ENCODE data around the gene BCAP31.

BCAP31 gene

GRCh38 chrX:153673428-153674218 is 50.6 kb downstream of the BCAP31 start, which contains the start of gene PNCK:
Gene PNCK (minus strand): TSS chrX:153673813. CDS start chrX:153673076, 737 bp downstream.
- no peak for DNase-seq (ENCODE audit: low spot score)

GRCh38 chrX:153672531-153673427 is 51.4 kb downstream of the BCAP31 start:
- DNase-seq (ENCODE audit: low spot score) = no peak

GRCh38 chrX:153671589-153672530 is 52.3 kb downstream of the BCAP31 start:
- DNase-seq (ENCODE audit: low spot score) = no peak

- DNase-seq (ENCODE audit: low spot score) = no peak
These were observed 53.2 kb downstream of the BCAP31 start for GRCh38 chrX:153670748-153671588.

GRCh38 chrX:153669901-153670731 is 54.1 kb downstream of the BCAP31 start:
- no peak for DNase-seq (ENCODE audit: low spot score)

GRCh38 chrX:153669174-153669890 is 54.9 kb downstream of the BCAP31 start:
- DNase-seq (ENCODE audit: low spot score) = peak; percentile 36

- no peak for DNase-seq (ENCODE audit: low spot score)
These were observed 55.6 kb downstream of the BCAP31 start for GRCh38 chrX:153668423-153669173.

GRCh38 chrX:153667956-153668396 is 56.2 kb downstream of the BCAP31 start:
- peak; percentile 76 for DNase-seq (ENCODE audit: low spot score)

- DNase-seq (ENCODE audit: low spot score) = no peak
These were observed 56.8 kb downstream of the BCAP31 start for GRCh38 chrX:153667281-153667955.

- DNase-seq (ENCODE audit: low spot score) = no peak
These were observed 58.4 kb downstream of the BCAP31 start for GRCh38 chrX:153665726-153666306.

GRCh38 chrX:153662266-153662665 is 61.9 kb downstream of the BCAP31 start:
- no peak for DNase-seq (ENCODE audit: low spot score)

- DNase-seq (ENCODE audit: low spot score) = no peak
These were observed 64.9 kb downstream of the BCAP31 start for GRCh38 chrX:153659268-153659667.

GRCh38 chrX:153657161-153657560 is 67.0 kb downstream of the BCAP31 start:
- DNase-seq (ENCODE audit: low spot score) = no peak

GRCh38 chrX:153653556-153653955 is 70.6 kb downstream of the BCAP31 start:
- DNase-seq (ENCODE audit: low spot score) = no peak

- no peak for DNase-seq (ENCODE audit: low spot score)
These were observed 72.6 kb downstream of the BCAP31 start for GRCh38 chrX:153651540-153652079.

GRCh38 chrX:153650959-153651358 is 73.2 kb downstream of the BCAP31 start:
- no peak for DNase-seq (ENCODE audit: low spot score)
